D721Med (cell line): ENCODE measurements around the gene RACGAP1.
"Not testable (repeated sequence)": the region's sequence is repeated elsewhere in the genome, so short reads cannot be mapped to it uniquely, and the experiment has no call there.

Experiments
- DNase-seq: peaks from one replicate; pipeline ENCODE4 v3.0.0; 2011; ENCODE audit warnings: low spot score; ENCODE audit not compliant: insufficient read length
- FAIRE-seq: peaks from 2 replicates; lab custom pipeline; 2011; peaks lifted over from hg19 to GRCh38; lab: Jason Lieb, UNC
- TF ChIP-seq, protein P1 (sequence below): IDR thresholded peaks from 2 replicates; pipeline ENCODE4 v1.5.1; 2012; ENCODE audit warnings: mild to moderate bottlenecking, control low read depth; ENCODE audit not compliant: insufficient read depth; ENCODE audit errors: missing control alignments

RACGAP1 gene

DNA sequence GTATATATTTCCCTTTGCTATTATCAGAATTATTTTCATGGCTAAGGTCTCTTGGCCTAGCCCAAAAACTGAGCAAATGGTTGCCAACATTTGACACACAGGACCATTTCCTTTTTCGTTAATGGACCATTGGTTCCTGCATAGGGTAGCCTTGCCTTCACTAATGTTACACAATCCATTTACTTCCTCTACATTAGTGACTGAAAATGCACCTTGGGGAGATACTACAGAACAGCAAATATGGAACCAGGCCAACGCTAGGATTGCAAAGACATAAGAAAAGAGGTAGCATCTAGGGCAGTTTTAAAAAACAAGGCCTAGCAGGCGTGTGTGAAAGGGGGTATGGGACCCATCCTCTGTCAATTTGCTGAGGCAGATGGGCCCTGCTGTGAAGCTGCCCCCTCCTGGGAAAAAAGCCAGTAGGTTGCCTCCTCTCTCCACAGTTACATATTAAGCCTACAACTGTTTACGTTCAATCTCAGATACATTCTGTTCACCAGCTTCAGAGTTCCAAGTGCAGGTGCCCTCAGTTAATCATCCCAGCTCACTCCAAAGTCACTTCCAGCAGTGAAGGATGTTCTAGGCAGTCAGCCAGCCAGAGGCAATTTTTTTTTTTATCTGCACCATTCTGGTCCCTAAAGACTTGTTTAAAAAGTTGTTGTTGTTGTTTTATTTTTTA is 37.5 kb downstream of the RACGAP1 start:
- TF ChIP-seq, protein P1, sequence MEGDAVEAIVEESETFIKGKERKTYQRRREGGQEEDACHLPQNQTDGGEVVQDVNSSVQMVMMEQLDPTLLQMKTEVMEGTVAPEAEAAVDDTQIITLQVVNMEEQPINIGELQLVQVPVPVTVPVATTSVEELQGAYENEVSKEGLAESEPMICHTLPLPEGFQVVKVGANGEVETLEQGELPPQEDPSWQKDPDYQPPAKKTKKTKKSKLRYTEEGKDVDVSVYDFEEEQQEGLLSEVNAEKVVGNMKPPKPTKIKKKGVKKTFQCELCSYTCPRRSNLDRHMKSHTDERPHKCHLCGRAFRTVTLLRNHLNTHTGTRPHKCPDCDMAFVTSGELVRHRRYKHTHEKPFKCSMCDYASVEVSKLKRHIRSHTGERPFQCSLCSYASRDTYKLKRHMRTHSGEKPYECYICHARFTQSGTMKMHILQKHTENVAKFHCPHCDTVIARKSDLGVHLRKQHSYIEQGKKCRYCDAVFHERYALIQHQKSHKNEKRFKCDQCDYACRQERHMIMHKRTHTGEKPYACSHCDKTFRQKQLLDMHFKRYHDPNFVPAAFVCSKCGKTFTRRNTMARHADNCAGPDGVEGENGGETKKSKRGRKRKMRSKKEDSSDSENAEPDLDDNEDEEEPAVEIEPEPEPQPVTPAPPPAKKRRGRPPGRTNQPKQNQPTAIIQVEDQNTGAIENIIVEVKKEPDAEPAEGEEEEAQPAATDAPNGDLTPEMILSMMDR, result no peak
- no peak for DNase-seq
- no peak for FAIRE-seq

DNA sequence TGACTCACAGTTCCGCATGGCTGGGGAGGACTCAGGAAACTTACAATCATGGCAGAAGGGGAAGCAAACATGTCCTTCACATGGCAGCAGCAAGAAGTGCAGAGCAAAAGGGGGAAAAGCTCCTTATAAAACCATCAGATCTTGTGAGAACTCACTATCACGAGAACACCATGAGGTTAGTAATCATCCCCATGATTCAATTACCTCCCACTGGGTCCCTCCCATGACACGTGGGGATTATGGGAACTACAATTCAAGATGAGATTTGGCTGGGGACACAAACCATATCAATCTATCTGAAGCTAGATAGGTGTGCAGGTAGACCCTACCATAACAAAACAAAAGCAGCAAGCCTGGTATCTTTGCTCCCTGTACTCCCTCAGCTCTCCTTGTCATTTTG is 38.8 kb downstream of the RACGAP1 start:
- not testable (repeated sequence) for DNase-seq, FAIRE-seq

DNA sequence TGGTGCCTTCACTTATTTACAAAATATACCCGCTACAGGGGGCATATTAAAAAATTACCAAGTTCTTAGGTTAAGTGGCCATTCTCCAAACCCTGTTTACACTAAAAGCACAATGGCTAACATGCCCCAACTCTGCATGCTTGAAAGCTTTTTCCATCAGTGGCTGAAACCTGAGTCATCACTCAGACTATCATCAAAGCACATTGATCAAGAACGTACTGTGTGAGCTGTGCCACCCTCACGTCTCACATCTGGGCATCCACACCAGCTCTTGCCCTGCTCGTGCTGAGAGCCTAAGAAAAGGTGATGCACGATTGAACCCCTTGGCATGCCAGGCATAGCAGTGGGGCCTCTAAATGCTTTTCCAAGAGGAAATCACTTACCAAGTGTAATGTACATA is 39.3 kb downstream of the RACGAP1 start:
- DNase-seq, result no peak
- FAIRE-seq, result no peak
- TF ChIP-seq, protein P1, result no peak

DNA sequence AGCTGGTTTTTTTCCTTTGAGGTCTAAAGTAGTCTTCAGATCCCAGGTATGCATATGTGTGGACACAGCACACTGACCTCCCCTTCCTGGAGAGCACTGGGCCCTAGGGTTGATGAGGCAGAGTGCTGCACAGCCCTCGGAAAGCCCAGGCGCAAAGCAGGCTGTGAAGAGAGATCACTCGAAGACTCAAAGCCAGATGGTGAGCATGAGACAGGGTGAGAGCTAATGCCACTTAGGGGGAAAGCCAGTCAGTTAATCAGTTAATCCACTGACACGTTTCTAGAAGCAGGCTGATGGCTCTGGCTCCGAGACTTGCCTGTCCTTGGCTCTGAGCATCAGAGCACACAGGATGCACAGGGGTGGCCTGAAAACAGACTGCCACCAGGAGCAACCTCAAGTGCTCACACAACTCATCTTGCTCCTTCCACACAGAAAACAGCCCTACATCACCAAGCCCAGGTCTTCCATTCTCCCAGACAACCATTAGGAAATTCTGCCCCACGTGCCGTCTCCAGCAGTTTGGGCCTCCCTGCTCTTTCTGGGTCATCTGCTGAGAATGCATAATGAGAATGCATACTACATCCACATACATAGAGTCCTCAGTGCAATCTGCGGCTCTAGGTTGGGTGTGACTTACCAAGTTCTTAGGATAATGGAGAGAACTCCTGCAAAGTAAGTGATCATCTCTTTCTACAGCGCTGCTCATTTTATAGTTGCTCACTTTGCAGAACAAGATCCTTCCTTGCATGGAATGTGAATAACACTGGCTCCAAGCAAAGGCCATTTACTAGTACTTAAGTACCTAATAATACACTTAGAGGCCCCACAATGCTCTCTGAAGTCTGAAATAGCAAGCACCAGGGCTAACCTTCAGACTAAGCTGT is 40.6 kb downstream of the RACGAP1 start:
- DNase-seq, result no peak
- peak; percentile 96 for FAIRE-seq
- TF ChIP-seq, protein P1, result no peak

DNA sequence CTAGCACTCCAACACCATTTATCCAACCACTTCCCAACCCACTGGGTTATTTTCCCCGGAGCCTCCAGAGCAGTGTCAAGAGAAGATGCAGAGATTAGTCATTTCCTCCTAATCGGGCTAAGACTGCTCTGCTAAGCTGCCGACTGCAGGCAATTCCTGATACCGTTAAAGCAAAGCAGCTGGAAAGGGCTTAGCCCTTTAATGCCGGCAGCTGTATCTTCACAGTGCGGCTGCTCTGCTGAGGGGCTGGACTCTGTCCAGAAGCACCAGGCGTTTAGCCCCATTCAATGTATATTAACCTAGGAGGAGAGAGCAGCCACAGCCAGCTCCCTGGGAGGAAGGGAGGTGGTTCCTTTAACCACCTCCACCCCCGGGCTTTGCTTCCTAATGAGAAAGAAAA is 41.4 kb downstream of the RACGAP1 start:
- TF ChIP-seq, protein P1, result no peak
- DNase-seq (no peak), FAIRE-seq (peak; percentile 84)

DNA sequence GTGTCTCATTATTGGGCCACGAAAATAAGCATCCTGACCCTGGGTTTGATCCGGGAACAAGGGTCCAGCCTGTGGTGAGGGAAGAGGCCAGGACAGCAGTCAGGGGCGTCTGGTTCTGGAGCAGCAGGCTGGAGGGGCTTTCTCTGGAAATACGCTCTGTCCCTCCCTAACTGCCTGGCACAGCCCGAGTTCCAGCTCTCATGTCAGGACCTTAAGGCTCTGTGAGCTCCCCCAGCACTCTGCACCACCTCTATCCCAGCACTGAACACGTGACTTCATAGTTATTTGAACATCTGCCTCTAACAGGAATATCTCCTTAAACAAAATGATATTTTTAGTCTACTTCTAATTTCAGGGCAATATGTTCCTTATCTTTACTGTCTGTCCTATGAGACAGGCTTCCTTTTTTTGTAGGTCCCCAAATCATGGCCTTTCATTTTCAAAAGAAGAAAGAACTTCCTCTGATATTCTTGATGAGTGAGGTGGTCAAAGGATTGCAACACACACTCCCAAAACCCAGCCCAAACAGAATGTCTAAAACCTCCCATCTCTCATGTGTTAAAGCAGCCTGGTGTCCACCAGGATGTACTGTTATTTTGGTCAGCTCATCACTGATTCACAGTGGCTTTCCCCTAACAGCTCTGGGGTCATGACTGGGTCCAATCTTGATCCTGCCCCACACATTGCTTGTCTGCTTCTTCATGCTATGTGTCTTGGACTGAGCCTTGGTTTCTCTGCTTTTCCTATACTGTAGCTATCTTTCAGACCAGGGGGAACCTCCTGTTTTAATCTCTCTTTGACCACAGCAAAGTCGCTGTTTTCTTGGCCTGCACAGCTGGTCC is 42.8 kb downstream of the RACGAP1 start:
- FAIRE-seq (no peak), DNase-seq (no peak)
- TF ChIP-seq, protein P1, result no peak
